ENCODE measurements around the gene NKIRAS2.
A peak's percentile ranks its signal among the peaks of the same experiment; 100 is the strongest.

NKIRAS2 gene

GRCh38 chr17:42062681-42063080 is 42.8 kb downstream of the NKIRAS2 start:
- FAIRE-seq = no peak
- TF ChIP-seq CTCF (IDR thresholded peaks at IDR 0.05; ENCODE audit: insufficient read depth, missing control alignments) = no peak

GRCh38 chr17:42065201-42065600 is 45.3 kb downstream of the NKIRAS2 start:
- DNase-seq (ENCODE audit: insufficient read length, low spot score) (no peak), FAIRE-seq (no peak)
- no peak for TF ChIP-seq CTCF (IDR thresholded peaks at IDR 0.05; ENCODE audit: insufficient read depth, missing control alignments)

More at GRCh38 chr17:42062681-42063080, 42.8 kb downstream of the NKIRAS2 start:
- no peak for DNase-seq (ENCODE audit: insufficient read length, low spot score)

GRCh38 chr17:42067371-42068091 is 47.6 kb downstream of the NKIRAS2 start:
- TF ChIP-seq CTCF (IDR thresholded peaks at IDR 0.05; ENCODE audit: insufficient read depth, missing control alignments) = peak; percentile 95
- DNase-seq (ENCODE audit: insufficient read length, low spot score) = peak; percentile 61
- no peak for FAIRE-seq

- FAIRE-seq (no peak), DNase-seq (ENCODE audit: insufficient read length, low spot score) (no peak)
- no peak for TF ChIP-seq CTCF (IDR thresholded peaks at IDR 0.05; ENCODE audit: insufficient read depth, missing control alignments)
Observed at GRCh38 chr17:42068979-42069378, 49.1 kb downstream of the NKIRAS2 start.

GRCh38 chr17:42071810-42072209 is 51.9 kb downstream of the NKIRAS2 start:
- TF ChIP-seq CTCF (IDR thresholded peaks at IDR 0.05; ENCODE audit: insufficient read depth, missing control alignments) = no peak
- FAIRE-seq = no peak
- no peak for DNase-seq (ENCODE audit: insufficient read length, low spot score)

GRCh38 chr17:42072323-42073187 is 52.7 kb downstream of the NKIRAS2 start:
- no peak for TF ChIP-seq CTCF (IDR thresholded peaks at IDR 0.05; ENCODE audit: insufficient read depth, missing control alignments)
- FAIRE-seq = no peak
- DNase-seq (ENCODE audit: insufficient read length, low spot score) = no peak
